Left colon (tissue), 2 donors: ENCODE data around the gene PRSS22. TPM values are rescaled to one million over a fixed set of nuclear protein-coding genes. Genes with fewer than 3 reads are reported as not detected.

ENCODE experiments used
- ATAC-seq: fragments of 200-7000 bp; cut with Tn5 transposase; one replicate; pipeline ENCODE4 v1.9.1; 2020; ENCODE audit warnings: mild to moderate bottlenecking, moderate library complexity
- DNase-seq, 2 donors: peaks; one replicate each; pipeline ENCODE4 v3.0.0-alpha.2; 2020
- intact Hi-C, 2 donors: fragments of 100-400 bp; cut with DNase I in 1 of 2; cut with micrococcal nuclease in 1 of 2; formaldehyde crosslinking; loops; one replicate each; pipeline versions ENCODE4 v1.11.2 to v1.14.0; 2022; cut with DNase I, micrococcal nuclease
- total RNA-seq, 2 donors: library from RNA; stranded (reverse); fragmentation: NEBNext Ultra II Directional; extraction: Animal tissue kit (Norgen Biotek cat#: 25700); gene quantifications; one replicate each; pipeline ENCODE4 v1.2.1, GENCODE V29; 2021
- donor health status: DM: no; HTN: no; CAD: no.
- donor health status: DM: yes; HTN: yes; CAD: no.

Gene PRSS22
- total RNA-seq, 2 donors from 2014 or later, result 0.78 to 12.9 TPM

GRCh38 chr16:2835638-2836493 lies 22.1 kb downstream of the PRSS22 start:
- ATAC-seq, result peak; percentile 79
- DNase-seq, result peak in 1 of 2 donors; percentile 75
- intact Hi-C loops, result no loop called here

GRCh38 chr16:2834968-2835367 lies 23.0 kb downstream of the PRSS22 start:
- no peak for ATAC-seq
- intact Hi-C loops, result no loop called here

GRCh38 chr16:2833776-2834175 lies 24.2 kb downstream of the PRSS22 start:
- intact Hi-C loops, result no loop called here
- DNase-seq (no peak), ATAC-seq (no peak)

More at GRCh38 chr16:2834968-2835367, 23.0 kb downstream of the PRSS22 start:
- DNase-seq, result no peak

GRCh38 chr16:2831203-2831602 lies 26.8 kb downstream of the PRSS22 start:
- no peak for DNase-seq
- no peak for ATAC-seq
- intact Hi-C loops, result no loop called here

- no peak for DNase-seq
- no peak for ATAC-seq
- intact Hi-C loops, result no loop called here
Observed at GRCh38 chr16:2830355-2830695, 27.6 kb downstream of the PRSS22 start.

GRCh38 chr16:2829501-2830354 lies 28.2 kb downstream of the PRSS22 start, which contains the start of gene ZG16B:
Gene ZG16B (plus strand): TSS chr16:2830303. CDS start chr16:2830442, 139 bp downstream.
- DNase-seq, result peak; percentile 67 to 83
- ATAC-seq, result peak; percentile 94
- intact Hi-C loops, result no loop called here

- ATAC-seq (no peak), DNase-seq (no peak)
- intact Hi-C loops, result no loop called here
Observed at GRCh38 chr16:2828876-2829430, 29.0 kb downstream of the PRSS22 start.

GRCh38 chr16:2828521-2828840 lies 29.5 kb downstream of the PRSS22 start:
- ATAC-seq (no peak), DNase-seq (no peak)
- intact Hi-C loops, result no loop called here

- ATAC-seq (no peak), DNase-seq (no peak)
- intact Hi-C loops, result no loop called here
Observed at GRCh38 chr16:2827831-2828520, 30.0 kb downstream of the PRSS22 start.

GRCh38 chr16:2827374-2827791 lies 30.6 kb downstream of the PRSS22 start:
- DNase-seq, result no peak
- intact Hi-C loops, result no loop called here
- no peak for ATAC-seq

GRCh38 chr16:2826591-2827373 lies 31.2 kb downstream of the PRSS22 start:
- no peak for DNase-seq
- no peak for ATAC-seq
- intact Hi-C loops, result no loop called here

GRCh38 chr16:2825906-2826305 lies 32.1 kb downstream of the PRSS22 start:
- ATAC-seq (no peak), DNase-seq (no peak)
- intact Hi-C loops, result no loop called here

GRCh38 chr16:2825049-2825742 lies 32.8 kb downstream of the PRSS22 start:
- intact Hi-C loops, result no loop called here
- ATAC-seq, result no peak
- no peak for DNase-seq

GRCh38 chr16:2824626-2825025 lies 33.3 kb downstream of the PRSS22 start:
- intact Hi-C loops, result no loop called here

GRCh38 chr16:2822496-2822895 lies 35.5 kb downstream of the PRSS22 start:
- DNase-seq (no peak), ATAC-seq (no peak)
- intact Hi-C loops, result no loop called here

More at GRCh38 chr16:2824626-2825025, 33.3 kb downstream of the PRSS22 start:
- DNase-seq, result no peak
- no peak for ATAC-seq

- DNase-seq (no peak), ATAC-seq (no peak)
- intact Hi-C loops, result no loop called here
Observed at GRCh38 chr16:2822158-2822495, 35.8 kb downstream of the PRSS22 start.

- intact Hi-C loops, result no loop called here
- ATAC-seq (no peak), DNase-seq (no peak)
Observed at GRCh38 chr16:2821487-2822157, 36.3 kb downstream of the PRSS22 start.
